ENCODE data around the gene MFSD1. TPM values are rescaled to one million over a fixed set of nuclear protein-coding genes. Genes with fewer than 3 reads are reported as not detected.

The MFSD1 gene
- total RNA-seq, 2 experiments from 2014 or later, result 7.2 to 7.6 TPM

GRCh38 chr3:158788446-158788845 lies 13.4 kb upstream of the MFSD1 start:
- no peaks in the 10 kb centered on the region for H3K27me3 ChIP-seq (ENCODE audit: control insufficient read depth in 1 of 2, insufficient read depth in 2 of 2, low read length in 2 of 2)
- Mint-ChIP-seq H3K4me1 (ENCODE audit: low read depth) (no peaks in the 10 kb centered on the region), H3K27me3 (no peaks in the 10 kb centered on the region), H3K4me3 (no peak overlapping the region), H3K36me3 (ENCODE audit: low read depth) (no peaks in the 10 kb centered on the region), H3K27ac (no peak overlapping the region), H3K9me3 (peaks cover 2% of the 10 kb centered on the region)
- no peak overlapping the region for H3K4me3 ChIP-seq (ENCODE audit: low read length)
- ChIA-PET CTCF (interaction anchor here (3.8 kb wide), 1 partner anchor 61 kb away, joined by 39 read pairs; no protein-coding TSS in a partner anchor), POLR2A (interaction anchor here (1.8 kb wide), 1 partner anchor 129 kb away, joined by 5 read pairs; no protein-coding TSS in a partner anchor)
- ATAC-seq (ENCODE audit: poor library complexity) (no peak), DNase-seq (no peak)
- no peaks in the 10 kb centered on the region for H3K36me3 ChIP-seq (ENCODE audit: insufficient read depth, low read length)
- H3K27ac ChIP-seq (ENCODE audit: low read depth in 1 of 2, low read length in 2 of 2), result no peak overlapping the region
- no peak for TF ChIP-seq CTCF (IDR thresholded peaks at IDR 0.05)
- H3K9me3 ChIP-seq (ENCODE audit: control insufficient read depth in 1 of 2, insufficient read depth in 1 of 2, low read length in 2 of 2), result no peaks in the 10 kb centered on the region
- intact Hi-C loops (cut with DNase I, micrococcal nuclease), result no loop called here
- no peaks in the 10 kb centered on the region for H3K4me1 ChIP-seq (ENCODE audit: insufficient read depth, low read length)

GRCh38 chr3:158789592-158789991 lies 12.3 kb upstream of the MFSD1 start:
- H3K27ac ChIP-seq (ENCODE audit: low read depth in 1 of 2, low read length in 2 of 2), result no peak overlapping the region
- H3K4me3 ChIP-seq (ENCODE audit: low read length), result no peak overlapping the region
- H3K36me3 ChIP-seq (ENCODE audit: insufficient read depth, low read length), result no peaks in the 10 kb centered on the region
- CTCF ChIA-PET, result interaction anchor here (0.8 to 3.8 kb wide), 3 partner anchors 8 to 130 kb away, joined by 3 to 39 read pairs (median 5); no protein-coding TSS in a partner anchor
- ATAC-seq (ENCODE audit: poor library complexity) (no peak), DNase-seq (no peak)
- H3K9me3 Mint-ChIP-seq, result peaks cover 2% of the 10 kb centered on the region
- TF ChIP-seq CTCF (IDR thresholded peaks at IDR 0.05), result no peak
- H3K4me3 Mint-ChIP-seq, result no peak overlapping the region
- H3K9me3 ChIP-seq (ENCODE audit: control insufficient read depth in 1 of 2, insufficient read depth in 1 of 2, low read length in 2 of 2), result peaks cover 0 to 3% of the 10 kb centered on the region in 2 experiments
- no peak overlapping the region for H3K27ac Mint-ChIP-seq
- no peaks in the 10 kb centered on the region for H3K4me1 ChIP-seq (ENCODE audit: insufficient read depth, low read length)
- no peaks in the 10 kb centered on the region for H3K27me3 Mint-ChIP-seq
- intact Hi-C loops (cut with DNase I, micrococcal nuclease), result no loop called here
- no peaks in the 10 kb centered on the region for H3K36me3 Mint-ChIP-seq (ENCODE audit: low read depth)
- POLR2A ChIA-PET, result interaction anchor here (1.0 to 1.8 kb wide), 3 partner anchors 12 to 130 kb away, joined by 4 to 5 read pairs (median 5); partner anchors contain the start of gene MFSD1
- H3K27me3 ChIP-seq (ENCODE audit: control insufficient read depth in 1 of 2, insufficient read depth in 2 of 2, low read length in 2 of 2), result no peaks in the 10 kb centered on the region
- no peaks in the 10 kb centered on the region for H3K4me1 Mint-ChIP-seq (ENCODE audit: low read depth)

- Histone ChIP-seq H3K4me3 (ENCODE audit: low read length) (no peak overlapping the region), H3K9me3 (ENCODE audit: control insufficient read depth in 1 of 2, insufficient read depth in 1 of 2, low read length in 2 of 2) (peaks cover 0 to 3% of the 10 kb centered on the region in 2 experiments), H3K27me3 (ENCODE audit: control insufficient read depth in 1 of 2, insufficient read depth in 2 of 2, low read length in 2 of 2) (no peaks in the 10 kb centered on the region), H3K36me3 (ENCODE audit: insufficient read depth, low read length) (no peaks in the 10 kb centered on the region), H3K27ac (ENCODE audit: low read depth in 1 of 2, low read length in 2 of 2) (no peak overlapping the region), H3K4me1 (ENCODE audit: insufficient read depth, low read length) (no peaks in the 10 kb centered on the region)
- CTCF ChIA-PET, result interaction anchor here (0.6 to 3.8 kb wide), 14 partner anchors 8 to 147 kb away, joined by 3 to 39 read pairs (median 4); partner anchors contain the start of genes GFM1, LXN and MFSD1
- H3K4me3 Mint-ChIP-seq, result no peak overlapping the region
- DNase-seq, result peak in 7 of 14 experiments; percentile 5 to 79 (median 49)
- intact Hi-C loops (cut with DNase I, micrococcal nuclease), result loop anchor here (1.0 to 5.0 kb wide), 7 partner anchors 64 to 1179 kb away; no protein-coding TSS in a partner anchor
- H3K27me3 Mint-ChIP-seq, result no peaks in the 10 kb centered on the region
- POLR2A ChIA-PET, result interaction anchor here (0.8 to 1.5 kb wide), 7 partner anchors 9 to 251 kb away, joined by 3 to 9 read pairs (median 4); partner anchors contain the start of genes GFM1 and MFSD1
- H3K27ac Mint-ChIP-seq, result no peak overlapping the region
- H3K9me3 Mint-ChIP-seq, result peaks cover 2% of the 10 kb centered on the region
- no peaks in the 10 kb centered on the region for H3K36me3 Mint-ChIP-seq (ENCODE audit: low read depth)
- no peaks in the 10 kb centered on the region for H3K4me1 Mint-ChIP-seq (ENCODE audit: low read depth)
- TF ChIP-seq CTCF (IDR thresholded peaks at IDR 0.05), result peak; percentile 91
- peak; percentile 79 for ATAC-seq (ENCODE audit: poor library complexity)
Observed at GRCh38 chr3:158790901-158791589, 10.8 kb upstream of the MFSD1 start.

Measured in CD4-positive, alpha-beta T cell (primary cell).